Trophoblast cell (in vitro differentiated cells and primary cell): ENCODE measurements around the gene CPNE6.

Source experiments
- DNase-seq, 2 donors: peaks; one replicate each; pipeline ENCODE4 v3.0.0-alpha.2; 2016
- H2AFZ ChIP-seq: 2 replicates; pipeline ENCODE4 v1.6.1; 2013; ENCODE audit warnings: low read length, moderate library complexity, mild to moderate bottlenecking; ENCODE audit not compliant: insufficient read depth, poor library complexity
- H2AK5ac ChIP-seq: 2 replicates; pipeline ENCODE4 v1.6.1; 2013; ENCODE audit warnings: mild to moderate bottlenecking, low read length
- H2BK120ac ChIP-seq: 2 replicates; pipeline ENCODE4 v1.6.1; 2013; ENCODE audit warnings: low read length, mild to moderate bottlenecking, moderate library complexity; ENCODE audit not compliant: insufficient read depth, poor library complexity
- H2BK12ac ChIP-seq: 2 replicates; pipeline ENCODE4 v1.6.1; 2013; ENCODE audit warnings: mild to moderate bottlenecking, low read length, moderate library complexity
- H2BK5ac ChIP-seq: 2 replicates; pipeline ENCODE4 v1.6.1; 2013; ENCODE audit warnings: low read length, low read depth, moderate library complexity, mild to moderate bottlenecking; ENCODE audit not compliant: poor library complexity
- H3K14ac ChIP-seq: 2 replicates; pipeline ENCODE4 v1.6.1; 2013; ENCODE audit warnings: mild to moderate bottlenecking, low read length
- H3K18ac ChIP-seq: 2 replicates; pipeline ENCODE4 v1.6.1; 2013; ENCODE audit warnings: mild to moderate bottlenecking, low read length
- H3K23ac ChIP-seq: 2 replicates; pipeline ENCODE4 v1.6.1; 2013; ENCODE audit warnings: low read length
- H3K27ac ChIP-seq: 2 replicates; pipeline ENCODE4 v1.5.1; 2013; ENCODE audit warnings: low read depth, mild to moderate bottlenecking, inconsistent platforms, low read length, moderate library complexity
- H3K27me3 ChIP-seq: 2 replicates; pipeline ENCODE4 v1.6.1; 2013; ENCODE audit warnings: inconsistent platforms, mild to moderate bottlenecking, low read length, moderate library complexity; ENCODE audit not compliant: insufficient read depth
- H3K36me3 ChIP-seq, 2 experiments: 1 replicate in 1 of 2; 2 replicates in 1 of 2; pipeline ENCODE4 v1.6.1; 2013; ENCODE audit warnings: low read length in 2 of 2, mild to moderate bottlenecking in 2 of 2, moderate library complexity in 1 of 2; ENCODE audit not compliant: insufficient read depth in 2 of 2, control insufficient read depth in 1 of 2
- H3K4ac ChIP-seq: 2 replicates; pipeline ENCODE4 v1.6.1; 2013; ENCODE audit warnings: low read depth, mild to moderate bottlenecking, low read length, moderate library complexity
- H3K4me1 ChIP-seq, 2 experiments: 1 replicate in 1 of 2; 2 replicates in 1 of 2; pipeline ENCODE4 v1.6.1; 2013; ENCODE audit warnings: low read length in 2 of 2, mild to moderate bottlenecking in 2 of 2, moderate library complexity in 1 of 2; ENCODE audit not compliant: insufficient read depth in 2 of 2, control insufficient read depth in 1 of 2
- H3K4me2 ChIP-seq: 2 replicates; pipeline ENCODE4 v1.6.1; 2013; ENCODE audit warnings: inconsistent platforms, mild to moderate bottlenecking, low read length, moderate library complexity
- H3K4me3 ChIP-seq: 2 replicates; pipeline ENCODE4 v1.5.1; 2013; ENCODE audit warnings: mild to moderate bottlenecking, low read depth, low read length, inconsistent platforms
- H3K79me1 ChIP-seq: one replicate; pipeline ENCODE4 v1.6.1; 2013; ENCODE audit warnings: low read length
- H3K79me2 ChIP-seq: 2 replicates; pipeline ENCODE4 v1.6.1; 2013; ENCODE audit warnings: low read length, mild to moderate bottlenecking; ENCODE audit not compliant: control insufficient read depth, insufficient read depth, poor library complexity
- H3K9ac ChIP-seq: 2 replicates; pipeline ENCODE4 v1.6.1; 2013; ENCODE audit warnings: mild to moderate bottlenecking, low read length
- H3K9me3 ChIP-seq: 2 replicates; pipeline ENCODE4 v1.6.1; 2013; ENCODE audit warnings: low read depth, mild to moderate bottlenecking, control low read depth, inconsistent platforms, low read length; ENCODE audit not compliant: insufficient read depth
- H4K12ac ChIP-seq: 2 replicates; pipeline ENCODE4 v1.6.1; 2013; ENCODE audit warnings: low read depth, mild to moderate bottlenecking, low read length, moderate library complexity
- H4K8ac ChIP-seq: 2 replicates; pipeline ENCODE4 v1.6.1; 2013; ENCODE audit warnings: low read depth, mild to moderate bottlenecking, low read length, moderate library complexity
- H4K91ac ChIP-seq: one replicate; pipeline ENCODE4 v1.6.1; 2013; ENCODE audit warnings: low read depth, mild to moderate bottlenecking, low read length, moderate library complexity
- WGBS: extraction: QIAGEN DNeasy Blood & Tissue Kit; methylation state at CpG from one replicate; pipeline ENCODE4 v1.1.7; 2013; ENCODE audit warnings: missing lambda C conversion rate; ENCODE audit not compliant: insufficient read length, insufficient coverage; ENCODE audit errors: extremely low coverage; 5-methylcytosine and 5-hydroxymethylcytosine counted together

The CPNE6 gene

DNA sequence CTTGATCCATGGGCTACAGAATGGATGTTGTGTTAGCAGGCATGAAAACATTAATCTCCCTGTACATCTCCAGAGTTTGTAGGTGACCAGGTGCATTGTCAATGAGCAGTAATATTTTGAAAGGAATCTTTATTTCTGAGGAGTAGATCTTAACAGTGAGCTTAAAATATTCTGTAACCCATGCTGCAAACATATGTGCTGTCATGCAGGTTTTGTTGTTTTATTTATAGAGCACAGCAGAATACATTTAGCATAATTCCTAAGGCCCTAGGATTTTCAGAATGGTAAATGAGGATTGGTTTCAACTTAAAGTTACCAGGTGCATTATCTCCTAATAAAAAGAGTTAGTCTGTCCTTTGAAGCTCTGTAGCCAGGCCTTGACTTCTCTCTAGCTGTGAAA, 55.6 kb downstream of the CPNE6 start:
- Histone ChIP-seq H2BK12ac (no peak overlapping the region), H4K91ac (no peak overlapping the region), H3K9me3 (no peaks in the 10 kb centered on the region), H3K18ac (no peak overlapping the region), H3K4me3 (no peak overlapping the region), H3K79me2 (no peaks in the 10 kb centered on the region), H3K23ac (no peak overlapping the region), H3K79me1 (no peaks in the 10 kb centered on the region), H2AFZ (no peak overlapping the region), H3K4ac (no peak overlapping the region), H3K36me3 (peaks cover 7 to 17% of the 10 kb centered on the region in 2 experiments), H3K4me2 (no peak overlapping the region), H3K27ac (no peak overlapping the region), H4K12ac (no peak overlapping the region), H2BK5ac (no peak overlapping the region), H3K9ac (no peak overlapping the region), H2AK5ac (no peak overlapping the region), H3K27me3 (no peaks in the 10 kb centered on the region), H3K14ac (no peak overlapping the region), H3K4me1 (no peaks in the 10 kb centered on the region), H4K8ac (no peak overlapping the region), H2BK120ac (no peak overlapping the region)
- no peak for DNase-seq

DNA sequence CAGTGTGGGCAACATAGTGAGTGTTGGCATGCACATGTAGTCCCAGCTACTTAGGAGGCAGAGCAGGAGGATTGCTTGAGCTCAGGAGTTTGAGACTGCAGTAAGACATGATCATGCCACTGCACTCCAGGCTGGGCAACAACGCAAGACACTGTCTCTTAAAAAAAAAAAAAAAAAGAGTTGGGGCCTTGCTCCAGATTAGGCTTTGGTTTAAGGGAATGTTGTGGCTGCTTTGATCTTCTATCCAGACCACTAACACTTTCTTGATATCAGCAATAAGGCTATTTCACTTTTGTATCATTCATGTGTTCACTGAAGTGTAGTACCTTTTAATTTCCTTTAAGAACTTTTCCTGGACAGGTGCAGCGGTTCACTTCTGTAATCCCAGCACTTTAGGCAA, 56.3 kb downstream of the CPNE6 start:
- H3K14ac ChIP-seq: no peak overlapping the region
- H3K4me3 ChIP-seq: no peak overlapping the region
- peaks cover 7 to 11% of the 10 kb centered on the region in 2 experiments for H3K36me3 ChIP-seq
- H3K27ac ChIP-seq: no peak overlapping the region
- H3K9ac ChIP-seq: no peak overlapping the region
- no peaks in the 10 kb centered on the region for H3K4me1 ChIP-seq
- H4K91ac ChIP-seq: no peak overlapping the region
- H4K12ac ChIP-seq: no peak overlapping the region
- no peak overlapping the region for H3K4me2 ChIP-seq
- H3K79me1 ChIP-seq: no peaks in the 10 kb centered on the region
- no peaks in the 10 kb centered on the region for H3K27me3 ChIP-seq
- no CpG with 5 or more reads among the region's 2 CpGs for WGBS
- H3K79me2 ChIP-seq: no peaks in the 10 kb centered on the region
- H3K4ac ChIP-seq: no peak overlapping the region
- no peak for DNase-seq
- no peak overlapping the region for H2BK12ac ChIP-seq
- no peaks in the 10 kb centered on the region for H3K9me3 ChIP-seq
- no peak overlapping the region for H2AFZ ChIP-seq
- no peak overlapping the region for H4K8ac ChIP-seq
- no peak overlapping the region for H2BK5ac ChIP-seq
- H2BK120ac ChIP-seq: no peak overlapping the region
- no peak overlapping the region for H3K18ac ChIP-seq
- no peak overlapping the region for H2AK5ac ChIP-seq
- no peak overlapping the region for H3K23ac ChIP-seq
